GM18873 (cell line): Measurements from ENCODE around the gene ZMYND8.
"Not testable (repeated sequence)": the region's sequence is repeated elsewhere in the genome, so short reads cannot be mapped to it uniquely, and the experiment has no call there.

Source experiments
- ATAC-seq: cut with Tn5 transposase; IDR thresholded peaks from one replicate; pipeline ENCODE4 v1.9.1; 2021; ENCODE audit warnings: mild to moderate bottlenecking, moderate library complexity, moderate number of reproducible peaks; ENCODE audit not compliant: unreplicated experiment, low FRiP score

ZMYND8 gene

DNA sequence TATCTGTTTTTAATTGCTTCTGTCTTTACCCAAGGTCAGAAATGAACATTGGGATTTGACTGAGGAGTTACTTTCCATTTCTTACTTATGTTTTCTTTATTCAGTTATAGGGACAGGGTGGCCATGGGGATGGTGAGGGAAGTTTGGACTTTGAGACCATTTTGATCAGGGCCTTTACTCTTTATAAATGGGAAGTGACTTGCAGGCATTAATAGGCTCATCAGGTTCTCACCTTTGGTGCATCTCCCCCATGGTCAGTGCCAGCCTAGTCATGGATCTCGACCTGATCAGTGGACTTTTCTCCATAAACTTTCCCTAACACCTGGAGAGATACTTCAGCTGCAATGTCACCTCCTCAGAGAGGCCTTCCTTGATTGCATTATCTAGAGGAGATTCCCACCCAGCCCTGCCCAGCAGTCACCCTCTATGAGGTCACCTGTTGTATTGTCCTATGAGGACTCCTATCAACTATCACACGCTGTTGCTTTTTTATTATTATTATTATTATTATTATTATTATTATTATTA lies 16.8 kb upstream of the ZMYND8 start:
- no peak for ATAC-seq

DNA sequence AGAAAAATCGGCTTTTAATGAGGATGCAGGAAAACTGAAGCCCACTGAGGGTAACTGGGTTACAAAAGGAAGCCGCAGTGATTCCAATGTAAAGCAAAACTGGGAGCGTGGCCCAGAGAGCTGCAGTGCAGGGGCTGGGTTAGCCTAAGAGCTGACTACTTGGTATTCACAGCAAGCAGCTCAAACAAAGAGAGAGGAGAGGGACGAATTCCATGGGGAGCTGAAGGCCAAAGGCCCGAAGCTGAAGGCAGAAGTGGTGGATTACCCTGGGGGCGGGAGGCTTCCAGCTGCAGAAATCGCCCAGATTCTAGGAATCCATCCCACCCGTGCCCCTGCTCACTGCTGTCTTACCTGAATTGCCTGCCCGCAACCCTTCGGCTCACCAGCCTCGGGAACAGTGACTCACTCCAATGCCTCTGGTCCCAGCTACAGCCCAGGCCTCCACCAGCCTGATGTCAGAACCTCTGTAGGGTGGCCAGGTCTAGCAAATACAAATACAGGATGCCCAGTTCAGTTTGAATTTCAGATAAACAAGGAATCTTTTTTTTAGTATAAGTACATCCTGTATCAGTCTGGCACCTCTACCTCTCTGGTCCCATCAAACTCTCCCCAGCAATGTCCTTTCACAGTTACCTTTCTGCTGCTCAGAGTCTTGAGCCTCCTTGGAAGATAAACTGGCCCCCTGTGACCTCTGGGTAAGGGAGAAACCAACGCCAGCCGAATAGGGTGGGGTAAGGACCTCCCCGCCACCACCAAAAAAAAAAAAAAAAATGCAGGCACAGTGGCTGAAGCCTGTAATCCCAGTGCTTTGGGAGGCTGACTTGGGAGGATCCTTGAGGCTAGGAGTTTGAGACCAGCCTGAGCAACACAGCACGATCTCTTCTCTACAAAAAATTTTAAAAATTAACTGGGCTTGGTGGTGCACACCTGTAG lies 14.6 kb upstream of the ZMYND8 start:
- no peak for ATAC-seq

DNA sequence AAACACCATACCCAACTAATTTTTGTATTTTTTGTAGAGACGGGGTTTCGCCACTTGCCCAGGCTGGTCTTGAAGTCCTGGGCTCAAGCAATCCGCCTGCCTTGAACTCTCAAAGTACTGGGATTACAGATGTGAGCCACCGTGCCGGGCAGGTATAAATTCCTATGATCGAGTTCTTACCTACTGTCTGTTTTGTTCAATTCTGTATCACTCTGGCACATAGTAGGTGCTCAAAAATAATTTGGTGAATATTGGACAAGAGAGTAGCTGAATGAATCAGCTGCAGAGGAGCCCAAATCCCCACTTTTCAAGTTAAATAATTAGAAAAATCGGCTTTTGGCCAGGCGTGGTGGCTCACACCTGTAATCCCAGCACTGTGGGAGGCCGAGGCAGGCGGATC lies 13.7 kb upstream of the ZMYND8 start:
- no peak for ATAC-seq

DNA sequence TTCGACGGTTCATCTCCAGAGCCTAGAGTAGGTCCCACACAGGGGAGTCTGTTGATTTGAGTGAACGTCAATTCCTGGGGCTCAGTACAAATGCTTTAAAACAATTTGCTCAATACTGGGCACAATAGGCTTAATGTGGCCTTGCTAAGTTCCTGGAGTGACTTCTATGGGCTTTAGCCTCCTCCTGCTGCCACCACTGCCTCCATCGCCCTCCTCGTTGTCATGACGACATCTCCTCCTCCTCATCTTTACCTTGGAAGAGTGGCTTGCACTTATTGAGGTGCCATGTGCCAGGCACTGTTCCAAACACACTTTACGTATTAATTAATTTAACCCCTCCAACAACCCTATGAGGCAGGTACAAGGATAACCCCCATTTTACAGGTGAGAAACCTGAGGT lies 11.8 kb upstream of the ZMYND8 start:
- ATAC-seq, result no peak

DNA sequence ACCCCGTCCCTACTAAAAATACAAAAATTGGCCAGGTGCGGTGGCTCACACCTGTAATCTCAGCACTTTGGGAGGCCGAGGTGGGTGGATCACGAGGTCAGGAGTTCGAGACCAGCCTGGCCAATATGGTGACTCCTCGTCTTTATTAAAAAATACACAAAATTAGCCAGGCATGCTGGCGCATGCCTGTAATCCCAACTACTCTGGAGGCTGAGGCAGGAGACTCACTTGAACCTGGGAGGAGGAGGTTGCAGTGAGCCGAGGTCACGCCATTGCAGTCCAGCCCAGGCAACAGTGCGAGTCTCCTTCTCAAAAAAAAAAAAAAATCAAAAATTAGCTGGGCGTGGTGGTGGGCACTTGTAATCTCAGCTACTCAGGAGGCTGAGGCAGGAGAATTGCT lies 9.8 kb upstream of the ZMYND8 start:
- not testable (repeated sequence) for ATAC-seq

DNA sequence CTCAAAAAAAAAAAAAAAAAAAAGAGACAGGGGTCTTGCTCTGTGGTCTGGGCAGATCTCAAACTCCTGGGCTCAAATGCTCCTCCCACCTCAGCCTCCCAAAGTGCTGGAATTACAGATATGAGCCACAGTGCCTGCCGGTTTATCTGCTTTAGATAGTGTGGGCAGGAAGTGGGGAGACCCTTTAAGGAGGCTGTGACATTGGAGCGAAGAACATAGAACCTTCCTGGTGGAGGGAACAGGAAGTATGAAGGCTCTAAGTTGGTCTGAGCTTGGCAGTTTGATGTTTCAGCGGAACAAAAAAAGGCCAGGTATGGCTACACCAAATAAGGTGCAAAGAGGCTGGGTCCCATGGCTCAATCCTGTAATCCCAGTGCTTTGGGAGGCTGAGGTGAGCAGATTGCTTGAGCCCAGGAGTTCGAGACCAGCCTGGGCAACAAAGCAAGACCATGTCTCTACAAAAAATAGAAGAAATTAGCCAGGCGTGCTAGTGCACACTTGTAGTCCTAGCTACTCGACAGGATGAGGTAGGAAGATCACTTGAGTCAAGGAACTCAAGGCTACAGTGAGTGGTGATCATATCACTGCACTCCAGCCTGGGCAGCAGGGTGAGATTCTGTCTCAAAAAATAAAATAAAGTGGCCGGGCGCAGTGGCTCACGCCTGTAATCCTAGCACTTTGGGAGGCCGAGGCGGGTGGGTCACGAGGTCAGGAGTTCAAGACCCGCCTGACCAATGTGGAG lies 8.7 kb upstream of the ZMYND8 start:
- no peak for ATAC-seq

DNA sequence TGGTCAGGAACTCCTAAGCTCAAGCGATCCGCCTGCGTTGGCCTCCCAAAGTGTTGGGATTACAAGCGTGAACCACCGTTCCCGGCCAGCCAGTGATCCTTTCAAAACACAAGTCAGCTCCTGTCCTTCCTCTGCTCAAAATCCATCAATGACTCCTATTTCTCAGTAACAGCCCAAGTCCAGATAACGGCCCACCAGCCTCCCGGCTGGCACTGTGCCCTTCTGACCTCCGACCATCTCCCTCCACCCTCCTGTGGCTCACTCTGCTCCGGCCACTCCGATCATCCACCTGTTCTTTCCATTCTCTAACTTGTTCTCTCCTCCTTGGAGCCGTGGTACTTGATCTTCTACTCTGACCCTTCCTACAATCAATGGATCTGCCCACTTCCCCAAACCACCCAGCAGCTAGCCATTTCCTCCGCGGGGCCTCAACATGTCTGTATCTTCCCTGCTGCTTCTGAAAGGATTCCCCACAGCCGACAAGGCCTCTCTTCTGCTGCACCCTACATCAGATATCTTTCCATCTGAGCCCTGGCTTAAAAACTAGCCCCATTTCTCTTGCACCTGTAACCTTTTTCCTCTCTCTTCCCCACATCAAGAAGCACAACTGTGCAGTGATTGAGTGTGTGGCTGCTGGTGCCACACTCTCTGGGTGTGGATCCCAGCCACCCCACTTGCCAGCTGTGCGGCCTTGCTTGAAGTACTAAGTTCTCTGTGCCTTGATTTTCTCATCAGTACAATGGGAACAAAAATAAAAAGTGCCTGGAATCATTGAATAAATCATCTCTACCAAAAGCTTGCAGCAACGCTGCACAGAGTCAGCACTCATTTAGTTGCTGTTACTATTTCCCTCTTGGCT lies 6.1 kb upstream of the ZMYND8 start:
- no peak for ATAC-seq

DNA sequence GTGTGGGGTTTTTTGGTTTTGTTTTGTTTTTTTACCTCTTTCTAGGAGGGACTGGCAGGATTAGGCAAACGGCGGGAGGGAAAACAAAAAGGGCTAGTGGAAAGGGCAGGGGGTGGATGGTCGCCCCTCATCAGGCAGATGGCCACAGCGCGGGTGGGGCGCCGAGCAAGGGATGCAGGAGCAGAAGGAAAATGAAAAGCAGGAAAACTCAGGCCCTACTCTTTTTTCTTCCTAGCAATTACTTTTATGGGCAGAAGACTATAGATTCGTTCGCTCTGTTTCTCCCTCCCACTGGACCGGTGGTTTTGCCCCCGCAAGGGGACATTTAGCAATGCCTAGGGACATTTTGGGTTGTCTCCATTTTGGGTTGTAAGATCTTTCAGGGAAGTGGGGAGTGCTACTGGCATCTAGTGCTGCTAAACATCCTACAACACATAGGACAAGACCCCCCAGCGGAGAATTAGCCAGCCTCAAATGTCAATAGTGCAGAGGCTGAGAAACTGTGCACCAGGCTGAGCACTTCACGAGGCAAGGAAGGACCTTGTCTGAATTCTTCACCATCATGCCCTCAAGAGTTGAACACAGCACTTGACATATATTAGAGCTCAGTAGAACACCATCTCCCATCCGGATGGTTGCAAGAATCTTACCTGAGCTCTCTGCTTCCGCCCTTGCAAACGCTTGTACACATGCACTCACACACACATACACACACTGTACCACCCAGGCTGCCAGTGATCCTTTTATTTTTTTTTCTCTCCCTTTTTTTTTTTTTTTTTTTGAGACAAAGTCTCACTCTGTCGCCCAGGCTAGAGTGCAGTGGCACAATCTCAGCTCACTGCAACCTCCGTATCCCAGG lies 4.8 kb upstream of the ZMYND8 start:
- no peak for ATAC-seq

DNA sequence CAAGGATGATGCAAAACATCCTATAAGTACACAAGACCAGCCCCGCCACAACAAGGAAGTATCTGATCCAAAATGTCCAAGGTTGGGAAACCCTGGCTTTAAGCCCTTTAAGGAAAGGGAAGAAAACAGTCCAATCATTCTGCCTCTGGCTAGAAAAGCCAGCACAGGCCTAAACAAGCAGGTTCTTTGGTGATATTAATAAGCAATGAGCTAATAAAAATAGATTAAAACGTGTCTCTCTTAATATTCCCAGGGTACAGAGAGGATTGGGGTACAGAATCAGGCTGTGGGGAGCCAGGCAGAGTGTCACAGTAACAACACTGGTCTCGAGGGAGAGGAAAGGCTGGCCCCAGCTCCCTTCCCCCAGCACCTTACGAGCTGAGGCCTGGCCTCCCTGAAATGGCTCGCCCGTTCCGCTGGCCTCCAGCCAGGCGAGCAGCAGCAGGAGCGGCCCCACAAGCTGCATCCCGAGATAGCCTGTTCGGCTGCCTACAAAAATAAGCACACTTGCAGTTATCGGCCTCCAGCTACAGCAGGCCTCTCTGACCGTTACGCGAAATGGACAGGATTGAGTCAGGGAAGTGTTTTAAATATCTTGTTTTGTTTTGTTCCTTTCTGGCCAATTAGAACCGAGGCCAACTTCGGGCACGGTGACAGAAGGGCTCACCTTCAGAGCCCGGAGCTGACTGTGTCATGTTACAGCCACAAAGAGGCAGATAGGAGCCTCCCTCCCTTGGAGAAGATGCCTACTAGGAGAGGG lies 4.0 kb upstream of the ZMYND8 start:
- ATAC-seq, result no peak

DNA sequence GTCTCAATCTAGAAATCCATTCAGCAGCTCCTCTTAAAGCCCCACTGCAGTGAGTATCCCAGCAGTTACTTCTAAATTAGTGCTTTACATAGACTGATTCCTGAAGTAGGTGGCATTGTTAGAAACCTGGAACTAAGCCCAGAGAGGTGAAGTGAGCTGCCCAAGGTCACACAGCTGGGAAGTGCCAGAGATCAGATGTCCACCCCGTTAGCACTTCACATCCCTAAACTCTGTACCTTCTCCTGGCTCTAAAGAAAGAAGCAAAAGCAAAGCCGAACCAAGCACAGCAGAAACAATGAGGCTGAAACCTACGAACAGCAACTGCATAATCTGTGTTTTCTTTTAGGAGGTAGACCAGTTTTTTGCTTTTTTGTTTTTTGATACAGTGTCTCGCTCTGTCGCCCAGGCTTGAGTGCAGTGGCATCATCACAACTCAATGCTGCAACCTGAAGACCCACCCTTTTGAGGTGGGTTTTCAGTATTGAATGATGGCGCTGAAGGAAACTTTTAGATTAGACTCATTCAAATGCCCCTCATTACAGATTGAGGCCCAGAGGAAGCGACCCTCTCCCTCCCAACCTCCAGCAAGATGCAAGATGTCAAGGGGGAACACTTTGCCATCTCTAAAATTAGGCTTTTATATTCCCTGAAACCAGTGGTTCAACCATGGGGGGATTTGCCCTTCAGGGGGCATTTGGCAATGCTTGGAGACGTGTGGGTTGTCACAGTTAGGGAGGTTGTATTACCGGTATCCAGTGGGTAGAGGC lies 3.2 kb upstream of the ZMYND8 start:
- ATAC-seq, result no peak

DNA sequence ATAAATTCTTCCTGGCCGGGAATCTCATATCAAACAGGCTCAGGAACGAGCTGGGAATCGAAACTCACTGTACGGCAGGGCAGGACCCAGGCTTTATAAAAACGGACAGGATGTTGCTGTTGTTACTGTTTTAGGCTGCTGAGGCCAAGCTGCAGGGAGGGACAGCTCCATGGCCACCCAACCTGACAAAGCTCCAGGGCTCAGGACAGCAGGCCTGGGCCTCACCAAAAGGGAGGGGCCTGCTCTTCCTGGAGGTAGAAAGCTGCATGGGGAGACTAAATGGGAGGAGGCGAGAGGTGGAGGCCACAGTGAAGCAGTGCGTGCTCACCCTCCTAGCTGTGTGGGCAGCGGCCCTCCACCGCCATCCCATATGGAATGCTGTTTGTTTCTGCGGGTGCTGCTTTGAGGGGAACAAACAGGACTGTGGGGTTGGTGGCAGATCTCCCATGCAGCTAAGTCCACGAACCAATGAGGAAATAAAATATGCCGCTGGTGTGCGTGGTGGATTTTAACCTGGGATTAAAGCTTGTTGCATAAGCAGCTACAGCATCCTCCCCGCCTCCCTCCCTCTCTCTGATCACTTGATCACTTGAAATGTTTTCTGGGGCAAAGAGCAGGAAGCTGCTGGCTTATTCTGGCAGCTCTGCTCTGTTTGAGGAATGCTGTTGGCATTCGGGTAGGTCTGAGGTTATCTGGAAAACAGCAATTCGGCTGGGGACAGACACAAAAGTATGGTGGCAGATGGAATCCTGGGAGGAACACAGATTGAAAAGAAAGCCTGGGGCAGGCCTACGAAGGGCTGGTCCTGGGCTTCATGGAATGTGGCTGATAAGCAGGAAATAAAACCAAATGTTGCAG lies 2.4 kb upstream of the ZMYND8 start:
- ATAC-seq, result no peak

DNA sequence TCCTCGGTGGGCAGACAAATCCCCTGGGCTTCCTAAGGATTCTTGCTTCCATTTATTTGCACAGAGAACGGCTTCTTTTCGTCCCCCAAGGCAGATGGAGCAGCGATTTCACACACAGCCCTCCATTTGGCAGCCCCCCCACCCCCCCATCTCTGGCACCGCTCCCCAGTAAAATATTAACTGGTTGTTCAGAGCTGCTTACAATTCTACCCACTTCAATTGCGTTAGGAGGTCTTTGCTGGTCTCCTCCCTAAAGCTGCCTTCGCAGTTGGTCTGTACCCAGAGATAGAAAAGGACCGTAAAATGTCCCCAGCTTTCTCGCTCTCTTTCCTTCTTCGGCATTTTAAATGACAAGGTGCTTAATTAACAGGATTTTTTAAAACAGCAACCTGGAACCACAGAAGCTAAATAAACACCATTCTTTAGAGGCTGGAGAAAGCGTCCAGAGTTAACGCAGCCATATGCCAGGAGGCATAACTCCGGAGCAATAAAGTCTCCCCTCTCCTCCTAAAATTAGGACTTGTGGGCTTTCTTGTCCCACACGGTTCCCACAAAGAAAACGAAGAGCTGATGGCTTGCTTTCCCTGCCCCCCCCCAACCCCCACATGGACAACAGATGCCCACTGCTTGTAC lies 1.7 kb upstream of the ZMYND8 start:
- ATAC-seq, result no peak

DNA sequence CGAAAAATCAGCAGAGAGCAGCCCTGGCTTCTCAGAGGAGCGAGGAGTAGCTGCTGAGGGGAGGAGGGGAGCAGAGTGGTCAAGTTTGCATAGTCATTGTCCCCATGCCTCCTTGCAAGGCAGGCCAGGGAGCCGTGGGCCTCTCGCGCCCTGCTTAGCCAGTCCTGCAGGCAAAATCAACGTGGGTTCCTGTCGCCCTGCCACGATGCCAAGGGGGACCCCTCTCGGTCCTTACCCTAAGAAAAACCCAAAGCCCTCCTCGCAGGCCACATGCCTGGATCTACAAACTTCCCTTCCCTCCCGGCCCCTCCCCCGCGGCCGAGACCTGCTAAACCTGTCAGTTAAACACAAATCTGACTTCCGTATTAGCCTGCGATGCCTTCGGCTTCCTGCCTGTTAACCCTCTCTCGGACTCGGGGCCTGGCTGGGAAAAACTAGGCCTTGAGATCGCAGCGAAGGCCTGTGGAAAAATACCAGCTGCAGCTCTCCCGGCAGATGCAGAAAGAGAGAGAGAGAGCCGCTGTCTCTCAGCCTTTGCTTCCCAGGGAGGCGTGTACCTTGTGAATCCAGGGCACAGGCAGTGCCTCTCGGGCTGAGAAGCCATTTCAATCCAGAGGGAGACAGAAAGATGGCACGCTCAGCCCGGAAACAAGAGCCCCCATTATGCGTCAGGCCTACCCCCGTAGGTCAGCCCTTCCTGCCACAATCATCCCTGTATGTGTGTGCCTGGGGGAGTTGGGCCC lies 968 bp upstream of the ZMYND8 start:
- no peak for ATAC-seq

DNA sequence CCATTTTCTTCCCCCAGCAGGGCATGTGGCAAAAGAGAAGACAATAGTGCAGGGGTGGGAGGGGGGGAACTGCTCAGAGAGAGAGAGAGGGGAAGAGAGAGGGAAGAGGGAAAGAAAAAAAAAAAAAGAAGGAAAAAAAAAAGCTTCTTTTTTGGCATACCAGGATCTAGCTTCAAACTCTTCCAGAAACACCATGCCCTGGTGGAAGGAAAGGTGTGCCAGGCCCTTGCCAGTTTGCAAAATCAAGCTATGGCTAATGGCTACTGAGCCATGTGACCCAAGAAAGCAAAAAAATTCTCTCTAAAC lies 326 bp downstream of the ZMYND8 start:
- no peak for ATAC-seq

DNA sequence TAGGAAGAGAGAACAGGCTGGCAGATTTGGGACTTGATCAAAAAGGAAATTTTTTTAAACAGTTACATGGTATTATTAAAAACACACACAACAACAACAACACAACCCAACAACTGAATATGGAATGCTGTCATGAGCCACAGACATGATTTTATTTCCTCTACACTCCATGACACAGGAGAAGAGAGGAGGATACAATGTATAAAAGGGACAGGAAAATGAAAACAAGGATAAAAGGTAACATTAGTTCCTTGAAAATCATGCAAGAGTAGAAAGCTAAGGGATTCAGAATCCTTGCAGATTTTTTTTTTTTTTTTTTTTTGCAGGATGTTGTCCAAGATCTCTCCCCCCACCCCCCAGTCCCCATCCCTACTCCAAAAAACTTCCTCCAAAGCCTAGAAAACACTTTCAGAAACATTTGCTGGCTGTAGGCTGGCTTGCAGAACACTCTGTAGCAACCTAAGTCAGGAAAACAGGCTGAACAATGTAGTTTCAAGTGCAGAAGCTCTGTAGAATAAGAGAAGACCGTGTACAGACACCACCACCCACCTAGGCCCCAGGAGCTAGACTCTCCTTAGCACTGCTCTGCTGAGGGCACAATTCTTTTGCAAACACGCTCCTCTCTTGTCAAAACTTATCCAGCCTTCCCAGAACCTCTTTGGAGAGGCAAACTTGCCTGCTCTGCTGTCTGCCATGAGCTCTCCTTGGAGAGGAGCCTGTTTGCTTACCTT lies 845 bp downstream of the ZMYND8 start:
- no peak for ATAC-seq
